Measurements from ENCODE around the gene PNPLA6. TPM values are rescaled to one million over a fixed set of nuclear protein-coding genes. Genes with fewer than 3 reads are reported as not detected.

Gene PNPLA6
- total and polyA plus RNA-seq, 2 of the 4 experiments (the other 2 are of a cell fraction): 17.9 to 52.7 TPM

GRCh38 chr19:7582446-7582845, 46.9 kb downstream of the PNPLA6 start:
- Histone ChIP-seq H3K23ac (ENCODE audit: low read depth, low read length) (no peak overlapping the region), H3K9me1 (ENCODE audit: insufficient read depth, low read length) (no peaks in the 10 kb centered on the region), H2AK5ac (ENCODE audit: low read depth, low read length) (no peak overlapping the region), H2BK120ac (ENCODE audit: low read depth, low read length) (no peak overlapping the region), H2AK9ac (replicated peaks; ENCODE audit: low read depth, low read length, poor library complexity) (no peak overlapping the region), H3K27me3 (ENCODE audit: control insufficient read depth, insufficient read depth, low read length) (peaks cover 7% of the 10 kb centered on the region), H3K4me3 (ENCODE audit: insufficient read depth, low read depth, low read length) (no peak overlapping the region), H3K79me1 (ENCODE audit: low read depth in 1 of 2, low read length in 2 of 2) (no peaks in the 10 kb centered on the region), H3K14ac (replicated peaks; ENCODE audit: low read depth, low read length) (no peak overlapping the region), H2BK5ac (ENCODE audit: low read depth, low read length, poor library complexity, severe bottlenecking) (no peak overlapping the region), H3K27ac (ENCODE audit: insufficient read depth, low read length) (no peak overlapping the region), H2AFZ (replicated peaks; ENCODE audit: low read length, poor library complexity) (no peak overlapping the region), H4K8ac (ENCODE audit: low read depth in 2 of 2, low read length in 2 of 2) (no peak overlapping the region), H3K18ac (ENCODE audit: low read depth, low read length) (no peak overlapping the region), H4K20me1 (ENCODE audit: insufficient read depth, low read length) (no peaks in the 10 kb centered on the region), H4K5ac (ENCODE audit: low read depth, low read length) (no peak overlapping the region), H3K4me1 (ENCODE audit: control insufficient read depth, insufficient read depth, low read length) (no peaks in the 10 kb centered on the region), H2BK15ac (ENCODE audit: low read depth, low read length) (no peak overlapping the region), H4K91ac (ENCODE audit: insufficient read depth, low read depth, low read length) (no peak overlapping the region), H3K56ac (ENCODE audit: extremely low read depth, insufficient read depth, low read length) (no peak overlapping the region), H3K9me3 (ENCODE audit: control insufficient read depth, insufficient read depth, low read length) (no peaks in the 10 kb centered on the region), H3K4ac (ENCODE audit: low read depth, low read length) (no peak overlapping the region), H3K36me3 (ENCODE audit: control insufficient read depth, insufficient read depth, low read length) (no peaks in the 10 kb centered on the region), H3K9ac (ENCODE audit: low read depth, low read length) (no peak overlapping the region), H3K4me2 (ENCODE audit: low read depth, low read length) (no peak overlapping the region), H2BK20ac (ENCODE audit: low read depth, low read length) (no peak overlapping the region)
- BruUV-seq (replicated peaks): no TSS peak
- DNase-seq (no peak), ATAC-seq (ENCODE audit: low read depth) (no peak)
- TF ChIP-seq MAZ (IDR thresholded peaks at IDR 0.05; ENCODE audit: borderline replicate concordance, low read depth, low read length) (no peak), RCOR1 (IDR thresholded peaks at IDR 0.05; ENCODE audit: insufficient replicate concordance, low read length) (no peak), NFE2L2 (IDR thresholded peaks at IDR 0.05; ENCODE audit: low read depth, low read length) (no peak), FOS (IDR thresholded peaks at IDR 0.05; ENCODE audit: low read depth, low read length) (no peak), SMC3 (IDR thresholded peaks at IDR 0.05; ENCODE audit: low read depth, low read length) (no peak), POLR2A (IDR thresholded peaks at IDR 0.05; ENCODE audit: low read depth, low read length) (no peak), BHLHE40 (IDR thresholded peaks at IDR 0.05; ENCODE audit: low read depth, low read length) (no peak), RFX5 (IDR thresholded peaks at IDR 0.05; ENCODE audit: low read depth, low read length) (no peak), CHD1 (IDR thresholded peaks at IDR 0.05; ENCODE audit: low read depth, low read length) (no peak), RAD21 (IDR thresholded peaks at IDR 0.05; ENCODE audit: low read length) (no peak), CEBPB (IDR thresholded peaks at IDR 0.05; ENCODE audit: low read depth, low read length) (no peak), MAFK (IDR thresholded peaks at IDR 0.05; ENCODE audit: low read depth, low read length) (no peak), MXI1 (IDR thresholded peaks at IDR 0.05; ENCODE audit: borderline replicate concordance, low read depth, low read length) (no peak), ELK1 (IDR thresholded peaks at IDR 0.05; ENCODE audit: borderline replicate concordance, low read depth, low read length) (no peak)
- TF ChIP-seq, protein P1, sequence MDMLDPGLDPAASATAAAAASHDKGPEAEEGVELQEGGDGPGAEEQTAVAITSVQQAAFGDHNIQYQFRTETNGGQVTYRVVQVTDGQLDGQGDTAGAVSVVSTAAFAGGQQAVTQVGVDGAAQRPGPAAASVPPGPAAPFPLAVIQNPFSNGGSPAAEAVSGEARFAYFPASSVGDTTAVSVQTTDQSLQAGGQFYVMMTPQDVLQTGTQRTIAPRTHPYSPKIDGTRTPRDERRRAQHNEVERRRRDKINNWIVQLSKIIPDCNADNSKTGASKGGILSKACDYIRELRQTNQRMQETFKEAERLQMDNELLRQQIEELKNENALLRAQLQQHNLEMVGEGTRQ (IDR thresholded peaks at IDR 0.05; ENCODE audit: low read depth, low read length): no peak
- TF ChIP-seq, protein P2, sequence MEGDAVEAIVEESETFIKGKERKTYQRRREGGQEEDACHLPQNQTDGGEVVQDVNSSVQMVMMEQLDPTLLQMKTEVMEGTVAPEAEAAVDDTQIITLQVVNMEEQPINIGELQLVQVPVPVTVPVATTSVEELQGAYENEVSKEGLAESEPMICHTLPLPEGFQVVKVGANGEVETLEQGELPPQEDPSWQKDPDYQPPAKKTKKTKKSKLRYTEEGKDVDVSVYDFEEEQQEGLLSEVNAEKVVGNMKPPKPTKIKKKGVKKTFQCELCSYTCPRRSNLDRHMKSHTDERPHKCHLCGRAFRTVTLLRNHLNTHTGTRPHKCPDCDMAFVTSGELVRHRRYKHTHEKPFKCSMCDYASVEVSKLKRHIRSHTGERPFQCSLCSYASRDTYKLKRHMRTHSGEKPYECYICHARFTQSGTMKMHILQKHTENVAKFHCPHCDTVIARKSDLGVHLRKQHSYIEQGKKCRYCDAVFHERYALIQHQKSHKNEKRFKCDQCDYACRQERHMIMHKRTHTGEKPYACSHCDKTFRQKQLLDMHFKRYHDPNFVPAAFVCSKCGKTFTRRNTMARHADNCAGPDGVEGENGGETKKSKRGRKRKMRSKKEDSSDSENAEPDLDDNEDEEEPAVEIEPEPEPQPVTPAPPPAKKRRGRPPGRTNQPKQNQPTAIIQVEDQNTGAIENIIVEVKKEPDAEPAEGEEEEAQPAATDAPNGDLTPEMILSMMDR (conservative IDR thresholded peaks at IDR 0.05; ENCODE audit: low read depth, low read length): no peak
- CTCF ChIA-PET: no interaction called here
- intact Hi-C loops (cut with micrococcal nuclease) (no loop called here), in situ Hi-C loops (cut with MboI; ENCODE audit: low sequenced_read_pairs) (no loop called here), dilution Hi-C loops (cut with HindIII; ENCODE audit: low sequenced_read_pairs, unreplicated experiment) (no loop called here)
- WGBS, 2 experiments (ENCODE audit: extremely low coverage in 2 of 2, insufficient read length in 1 of 2): 38% methylated on average over 7 of the region's 11 CpGs; no CpG with 5 or more reads in 1 of the 2 experiments
- POLR2A ChIA-PET (ENCODE audit: unreplicated experiment): no interaction called here
